PC-9 (cell line): ENCODE results near the gene REEP5. TPM values are rescaled to one million over a fixed set of nuclear protein-coding genes. Genes with fewer than 3 reads are reported as not detected.

Source experiments
- BruUV-seq: library from RNA; stranded (reverse); fragments of 400-500 nt; replicated peaks from 2 replicates; lab custom pipeline; 2021; lab: Mats Ljungman, UMichigan
- CTCF ChIA-PET: fragments of 300-600 bp; sonication (Branson Sonifier 250); formaldehyde crosslinking; loops from one replicate; lab custom pipeline; 2022; ENCODE audit warnings: antibody characterized with exemption; lab: Charles Lee
- POLR2A ChIA-PET: fragments of 300-600 bp; sonication (Branson Sonifier 250); formaldehyde crosslinking; loops from one replicate; lab custom pipeline; 2022; ENCODE audit warnings: antibody characterized with exemption; ENCODE audit not compliant: unreplicated experiment; lab: Charles Lee
- DNase-seq, 2 experiments: peaks; one replicate each; pipeline versions ENCODE4 v3.0.0 to v3.0.0-alpha.2; 2015 to 2022; ENCODE audit warnings: mixed read lengths in 1 of 2
- H2AFZ ChIP-seq: fragments of 200-600 bp; sonication (generic); 2 replicates; pipeline ENCODE4 v1.8.1; 2017; ENCODE audit warnings: antibody characterized with exemption
- H3F3A ChIP-seq: fragments of 200-600 bp; sonication (generic); 2 replicates; pipeline ENCODE4 v1.8.1; 2017; ENCODE audit warnings: antibody characterized with exemption, mild to moderate bottlenecking, low read depth; ENCODE audit not compliant: insufficient read depth
- H3K27ac ChIP-seq: fragments of 200-600 bp; sonication (generic); 2 replicates; pipeline ENCODE4 v1.6.1; 2016; ENCODE audit warnings: mixed run types
- H3K27me3 ChIP-seq: fragments of 200-600 bp; sonication (generic); 2 replicates; pipeline ENCODE4 v1.6.1; 2016; ENCODE audit warnings: low read depth, mixed run types; ENCODE audit not compliant: insufficient read depth
- H3K36me3 ChIP-seq: fragments of 200-600 bp; sonication (generic); 2 replicates; pipeline ENCODE4 v1.6.1; 2016; ENCODE audit warnings: low read depth, mixed run types
- H3K4me1 ChIP-seq: fragments of 200-600 bp; sonication (generic); replicated peaks from 2 replicates; pipeline ENCODE4 v1.6.1; 2016; ENCODE audit warnings: mixed run types; ENCODE audit not compliant: insufficient read depth
- H3K4me2 ChIP-seq: fragments of 200-600 bp; sonication (generic); 2 replicates; pipeline ENCODE4 v1.6.1; 2017; ENCODE audit warnings: mixed run types
- H3K4me3 ChIP-seq: fragments of 200-600 bp; sonication (generic); 2 replicates; pipeline ENCODE4 v1.6.1; 2016; ENCODE audit warnings: mixed run types
- H3K79me2 ChIP-seq: fragments of 200-600 bp; sonication (generic); 2 replicates; pipeline ENCODE4 v1.6.1; 2017; ENCODE audit warnings: low read depth, mixed run types
- H3K9me2 ChIP-seq: fragments of 200-600 bp; sonication (generic); 2 replicates; pipeline ENCODE4 v1.8.1; 2017; ENCODE audit warnings: mild to moderate bottlenecking; ENCODE audit not compliant: insufficient read depth
- H3K9me3 ChIP-seq: fragments of 200-600 bp; sonication (generic); 2 replicates; pipeline ENCODE4 v1.8.1; 2016; ENCODE audit warnings: low read depth; ENCODE audit not compliant: insufficient read depth
- H4K20me1 ChIP-seq: fragments of 200-600 bp; sonication (generic); 2 replicates; pipeline ENCODE4 v1.8.1; 2017; ENCODE audit not compliant: insufficient read depth
- EZH2 ChIP-seq: fragments of 200-600 bp; sonication (generic); IDR thresholded peaks from 2 replicates; pipeline ENCODE4 v1.8.0; 2017; ENCODE audit warnings: antibody characterized with exemption, low read depth
- intact Hi-C: fragments of 100-400 bp; cut with micrococcal nuclease; formaldehyde crosslinking; loops from one replicate; pipeline ENCODE4 v1.10.0; 2022; ENCODE audit not compliant: unreplicated experiment
- total RNA-seq: library from RNA; stranded (reverse); gene quantifications from 2 replicates; pipeline ENCODE4 v1.2.3, GENCODE V29; 2021
- TF ChIP-seq, protein P1 (sequence below): fragments of 200-600 bp; sonication (generic); conservative IDR thresholded peaks from 2 replicates; pipeline ENCODE4 v1.6.1; 2017; ENCODE audit warnings: mixed run types, antibody characterized with exemption, mild to moderate bottlenecking, moderate library complexity

REEP5 gene
- total RNA-seq, 1 experiment from 2014 or later, result 45.2 TPM

DNA sequence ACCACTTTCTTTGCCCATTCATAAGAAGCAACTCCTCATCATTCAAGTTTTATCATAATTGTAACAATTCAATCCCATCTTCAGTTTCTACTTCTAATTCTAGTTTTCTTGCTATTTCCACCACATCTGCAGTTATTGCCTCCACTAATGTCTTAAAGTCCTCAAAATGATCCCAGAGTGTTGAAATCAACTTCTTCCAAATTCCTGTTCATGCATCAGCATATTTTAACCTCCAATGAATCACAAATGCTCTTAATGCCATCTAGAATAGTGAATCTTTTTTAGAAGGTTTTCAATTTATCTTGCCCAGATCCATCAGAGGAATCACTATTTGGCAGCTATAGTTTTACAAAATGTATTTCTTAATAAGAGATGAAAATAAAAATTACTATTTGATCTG, 64.2 kb downstream of the REEP5 start:
- H3K4me2 ChIP-seq, result no peak overlapping the region
- H3K4me1 ChIP-seq, result peaks cover 14% of the 10 kb centered on the region
- TF ChIP-seq EZH2, result no peak
- TF ChIP-seq, protein P1, sequence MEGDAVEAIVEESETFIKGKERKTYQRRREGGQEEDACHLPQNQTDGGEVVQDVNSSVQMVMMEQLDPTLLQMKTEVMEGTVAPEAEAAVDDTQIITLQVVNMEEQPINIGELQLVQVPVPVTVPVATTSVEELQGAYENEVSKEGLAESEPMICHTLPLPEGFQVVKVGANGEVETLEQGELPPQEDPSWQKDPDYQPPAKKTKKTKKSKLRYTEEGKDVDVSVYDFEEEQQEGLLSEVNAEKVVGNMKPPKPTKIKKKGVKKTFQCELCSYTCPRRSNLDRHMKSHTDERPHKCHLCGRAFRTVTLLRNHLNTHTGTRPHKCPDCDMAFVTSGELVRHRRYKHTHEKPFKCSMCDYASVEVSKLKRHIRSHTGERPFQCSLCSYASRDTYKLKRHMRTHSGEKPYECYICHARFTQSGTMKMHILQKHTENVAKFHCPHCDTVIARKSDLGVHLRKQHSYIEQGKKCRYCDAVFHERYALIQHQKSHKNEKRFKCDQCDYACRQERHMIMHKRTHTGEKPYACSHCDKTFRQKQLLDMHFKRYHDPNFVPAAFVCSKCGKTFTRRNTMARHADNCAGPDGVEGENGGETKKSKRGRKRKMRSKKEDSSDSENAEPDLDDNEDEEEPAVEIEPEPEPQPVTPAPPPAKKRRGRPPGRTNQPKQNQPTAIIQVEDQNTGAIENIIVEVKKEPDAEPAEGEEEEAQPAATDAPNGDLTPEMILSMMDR, result no peak
- H3K27me3 ChIP-seq, result no peaks in the 10 kb centered on the region
- H3K27ac ChIP-seq, result no peak overlapping the region
- ChIA-PET POLR2A (no interaction called here), CTCF (no interaction called here)
- peaks cover 4% of the 10 kb centered on the region; the same call in 1 of the 2 replicates for H3K36me3 ChIP-seq
- no peaks in the 10 kb centered on the region for H3F3A ChIP-seq
- BruUV-seq, result no TSS peak
- no peak for DNase-seq
- no peak overlapping the region for H2AFZ ChIP-seq
- peaks cover 5% of the 10 kb centered on the region for H4K20me1 ChIP-seq
- no peaks in the 10 kb centered on the region for H3K9me3 ChIP-seq
- intact Hi-C loops, result no loop called here
- no peaks in the 10 kb centered on the region for H3K9me2 ChIP-seq
- peaks cover 17% of the 10 kb centered on the region for H3K79me2 ChIP-seq
- no peak overlapping the region for H3K4me3 ChIP-seq

DNA sequence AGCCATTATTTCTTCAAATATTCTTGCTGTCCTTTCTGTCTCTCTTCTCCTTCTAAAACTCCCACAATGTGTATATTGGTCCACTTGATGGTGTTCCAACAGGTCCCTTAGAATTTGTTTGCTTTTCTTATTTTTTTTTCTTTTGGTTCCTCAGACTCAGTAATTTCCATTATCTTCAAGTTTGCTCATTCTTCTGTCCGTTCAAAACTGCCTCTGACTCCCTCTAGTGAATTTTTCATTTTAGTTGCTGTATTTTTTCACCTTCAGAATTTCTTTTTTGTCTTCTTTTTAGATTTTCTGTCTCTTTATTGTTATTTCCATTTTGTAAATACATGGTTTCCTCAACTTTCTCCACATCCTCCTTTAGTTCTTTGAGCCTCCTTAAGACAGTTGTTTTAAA, 67.4 kb downstream of the REEP5 start:
- Histone ChIP-seq H3K9me2 (0 out of 2 replicates have a peak, but pooled peaks cover 3% of the 10 kb centered on the region), H3K4me1 (no peaks in the 10 kb centered on the region), H2AFZ (no peak overlapping the region), H3K4me3 (no peak overlapping the region), H3K9me3 (no peaks in the 10 kb centered on the region), H4K20me1 (no peaks in the 10 kb centered on the region), H3K4me2 (no peak overlapping the region), H3K27ac (no peak overlapping the region), H3K36me3 (no peaks in the 10 kb centered on the region), H3K27me3 (no peaks in the 10 kb centered on the region), H3F3A (no peaks in the 10 kb centered on the region), H3K79me2 (no peaks in the 10 kb centered on the region)
- intact Hi-C loops, result no loop called here
- TF ChIP-seq, protein P1, result no peak
- TF ChIP-seq EZH2, result no peak
- ChIA-PET POLR2A (no interaction called here), CTCF (no interaction called here)
- no peak for DNase-seq
- no TSS peak for BruUV-seq

DNA sequence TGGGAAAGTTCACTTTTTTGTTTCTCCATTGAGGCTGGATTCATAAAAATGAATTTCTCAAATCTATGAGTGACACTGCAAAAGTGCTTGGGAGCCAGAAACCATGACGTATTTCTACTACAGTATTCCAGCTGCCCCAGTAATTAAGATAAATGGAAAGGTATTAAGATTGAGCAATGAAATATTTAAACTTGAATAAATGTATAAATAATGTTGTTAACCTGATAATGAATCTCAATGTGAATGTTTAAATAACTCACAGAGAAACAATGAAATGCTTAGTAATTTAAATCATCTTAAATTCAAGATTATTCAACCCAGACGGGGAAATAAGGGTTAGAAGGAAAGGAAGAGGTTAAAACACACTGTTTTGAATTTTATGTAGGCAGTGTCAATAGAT, 72.1 kb downstream of the REEP5 start:
- intact Hi-C loops, result loop anchor here (10.0 kb wide), 1 partner anchor 295 kb away; no protein-coding TSS in a partner anchor
- no peak overlapping the region for H3K4me2 ChIP-seq
- no peak overlapping the region for H3K4me3 ChIP-seq
- no peak for TF ChIP-seq EZH2
- no peaks in the 10 kb centered on the region for H3K27me3 ChIP-seq
- DNase-seq, result no peak
- no TSS peak for BruUV-seq
- no peaks in the 10 kb centered on the region for H3K9me3 ChIP-seq
- no peaks in the 10 kb centered on the region for H3K4me1 ChIP-seq
- H2AFZ ChIP-seq, result no peak overlapping the region
- no peaks in the 10 kb centered on the region for H3F3A ChIP-seq
- H3K79me2 ChIP-seq, result no peaks in the 10 kb centered on the region
- 0 out of 2 replicates have a peak, but pooled peaks cover 5% of the 10 kb centered on the region for H3K9me2 ChIP-seq
- ChIA-PET POLR2A (no interaction called here), CTCF (no interaction called here)
- H3K27ac ChIP-seq, result no peak overlapping the region
- no peaks in the 10 kb centered on the region for H3K36me3 ChIP-seq
- no peaks in the 10 kb centered on the region for H4K20me1 ChIP-seq
